ENCODE results near the gene PSME3.

Gene PSME3

DNA sequence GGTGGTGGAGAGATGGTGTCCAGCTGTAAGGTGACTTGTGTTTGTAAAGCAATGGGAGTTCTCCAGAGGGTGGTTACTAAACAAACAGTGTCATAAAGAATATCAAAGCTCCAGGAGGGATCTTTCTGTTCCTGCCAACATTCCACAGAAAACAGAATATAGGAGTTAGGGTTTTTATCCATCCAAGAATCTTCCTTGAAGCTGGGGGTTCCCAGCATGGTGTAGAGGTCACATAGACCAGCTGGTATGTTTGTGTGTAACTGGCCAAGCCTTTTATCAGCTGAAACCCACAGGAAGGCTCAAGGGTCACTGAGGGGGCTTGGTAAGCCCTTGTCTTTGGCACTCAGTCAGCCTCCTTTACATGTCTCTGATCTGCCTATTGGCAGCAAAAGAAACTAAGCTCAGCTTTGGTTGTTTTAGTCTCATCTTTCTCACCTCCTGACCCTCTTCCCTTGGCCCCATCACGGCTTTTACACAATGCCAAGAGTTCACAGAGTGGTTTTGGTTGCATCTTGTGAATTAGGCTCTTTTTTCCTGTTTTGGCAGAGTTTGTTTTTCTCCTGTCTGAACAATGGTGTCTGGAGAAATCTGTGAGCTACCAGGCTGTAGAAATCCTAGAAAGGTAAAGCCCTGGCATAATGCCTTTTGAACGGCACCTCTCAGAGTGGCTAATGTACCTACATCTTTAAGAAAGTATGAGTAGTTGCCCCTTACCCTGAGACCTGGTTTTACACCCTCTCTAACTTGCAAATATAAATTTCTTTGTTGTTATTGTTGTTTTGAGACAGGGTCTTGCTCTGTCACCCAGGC, 29.9 kb upstream of the PSME3 start:
- H3K9me3 Mint-ChIP-seq = peaks cover 4% of the 10 kb centered on the region
- DNase-seq = no peak
- H3K36me3 Mint-ChIP-seq (ENCODE audit: low read depth) = peaks cover 10% of the 10 kb centered on the region
- H3K27ac Mint-ChIP-seq = no peak overlapping the region
- no peaks in the 10 kb centered on the region for H3K27me3 Mint-ChIP-seq
- H3K4me1 Mint-ChIP-seq (ENCODE audit: low read depth) = peaks cover 5% of the 10 kb centered on the region
- no peak overlapping the region for H3K4me3 Mint-ChIP-seq

- Mint-ChIP-seq H3K36me3 (ENCODE audit: low read depth) (peaks cover 19% of the 10 kb centered on the region), H3K9me3 (no peaks in the 10 kb centered on the region), H3K4me3 (no peak overlapping the region)
Observed at GRCh38 chr17:42804918-42805367, 28.3 kb upstream of the PSME3 start.

GRCh38 chr17:42806249-42806648, 26.9 kb upstream of the PSME3 start:
- Mint-ChIP-seq H3K36me3 (ENCODE audit: low read depth) (peaks cover 31% of the 10 kb centered on the region), H3K27me3 (no peaks in the 10 kb centered on the region), H3K4me3 (no peak overlapping the region), H3K9me3 (no peaks in the 10 kb centered on the region), H3K4me1 (ENCODE audit: low read depth) (no peaks in the 10 kb centered on the region), H3K27ac (no peak overlapping the region)
- DNase-seq = no peak

More at GRCh38 chr17:42804918-42805367, 28.3 kb upstream of the PSME3 start:
- DNase-seq = no peak
- H3K4me1 Mint-ChIP-seq (ENCODE audit: low read depth) = no peaks in the 10 kb centered on the region
- no peaks in the 10 kb centered on the region for H3K27me3 Mint-ChIP-seq
- no peak overlapping the region for H3K27ac Mint-ChIP-seq

GRCh38 chr17:42809250-42809649, 23.9 kb upstream of the PSME3 start:
- no peak for DNase-seq
- Mint-ChIP-seq H3K27ac (no peak overlapping the region), H3K9me3 (no peaks in the 10 kb centered on the region), H3K4me3 (no peak overlapping the region), H3K27me3 (no peaks in the 10 kb centered on the region), H3K4me1 (ENCODE audit: low read depth) (no peaks in the 10 kb centered on the region), H3K36me3 (ENCODE audit: low read depth) (peaks cover 52% of the 10 kb centered on the region)

GRCh38 chr17:42814633-42815399, 18.4 kb upstream of the PSME3 start:
- H3K4me1 Mint-ChIP-seq (ENCODE audit: low read depth) = no peaks in the 10 kb centered on the region
- H3K36me3 Mint-ChIP-seq (ENCODE audit: low read depth) = peaks cover 90% of the 10 kb centered on the region
- DNase-seq = no peak
- H3K4me3 Mint-ChIP-seq = no peak overlapping the region
- no peaks in the 10 kb centered on the region for H3K27me3 Mint-ChIP-seq
- no peak overlapping the region for H3K27ac Mint-ChIP-seq
- no peaks in the 10 kb centered on the region for H3K9me3 Mint-ChIP-seq

DNA sequence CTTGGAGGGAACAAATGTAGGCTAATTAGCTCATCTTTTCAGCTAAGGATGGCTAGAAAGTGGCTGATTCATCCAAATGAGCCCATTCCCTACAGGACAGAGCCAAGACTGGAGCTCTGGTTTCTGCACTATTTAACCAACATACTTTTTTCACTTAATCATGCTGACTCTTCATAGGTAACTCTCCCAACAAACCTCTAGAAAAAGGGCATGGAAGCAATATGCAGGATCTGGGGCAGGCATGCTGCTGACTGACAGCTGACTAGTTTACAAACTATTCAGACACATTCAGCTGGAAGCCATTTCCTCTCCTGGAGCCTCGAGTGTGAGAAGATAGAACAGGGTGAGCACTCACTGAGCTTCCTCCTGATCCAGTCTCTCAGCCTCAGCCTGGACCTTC, 15.3 kb upstream of the PSME3 start:
- Mint-ChIP-seq H3K4me1 (ENCODE audit: low read depth) (peaks cover 24% of the 10 kb centered on the region), H3K36me3 (ENCODE audit: low read depth) (peaks cover 93% of the 10 kb centered on the region), H3K27me3 (no peaks in the 10 kb centered on the region), H3K9me3 (no peaks in the 10 kb centered on the region), H3K4me3 (no peak overlapping the region), H3K27ac (peak overlapping the region; percentile 8)
- no peak for DNase-seq

DNA sequence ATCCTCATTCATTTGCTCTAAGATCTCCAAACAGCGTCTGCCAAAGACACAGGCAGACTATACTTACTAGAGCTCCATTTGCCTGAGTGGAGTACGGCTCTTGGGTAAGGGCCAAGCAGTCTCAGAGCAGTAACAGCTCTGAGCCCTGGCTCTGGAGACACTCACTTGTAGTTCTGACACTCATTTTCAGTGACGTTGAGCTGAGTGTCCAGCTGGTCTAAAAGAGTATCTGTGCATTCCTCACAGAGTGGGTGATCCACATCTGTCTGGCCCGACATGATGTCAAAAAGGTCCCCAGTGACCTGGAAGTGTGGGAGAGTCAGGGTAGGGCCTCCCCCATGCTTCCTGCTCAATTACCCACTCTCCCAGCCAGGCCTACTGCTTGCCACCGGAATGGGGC, 14.8 kb upstream of the PSME3 start:
- Mint-ChIP-seq H3K4me1 (ENCODE audit: low read depth) (peaks cover 28% of the 10 kb centered on the region), H3K9me3 (no peaks in the 10 kb centered on the region), H3K27ac (peak overlapping the region; percentile 8), H3K36me3 (ENCODE audit: low read depth) (peaks cover 94% of the 10 kb centered on the region), H3K27me3 (no peaks in the 10 kb centered on the region), H3K4me3 (no peak overlapping the region)
- no peak for DNase-seq

DNA sequence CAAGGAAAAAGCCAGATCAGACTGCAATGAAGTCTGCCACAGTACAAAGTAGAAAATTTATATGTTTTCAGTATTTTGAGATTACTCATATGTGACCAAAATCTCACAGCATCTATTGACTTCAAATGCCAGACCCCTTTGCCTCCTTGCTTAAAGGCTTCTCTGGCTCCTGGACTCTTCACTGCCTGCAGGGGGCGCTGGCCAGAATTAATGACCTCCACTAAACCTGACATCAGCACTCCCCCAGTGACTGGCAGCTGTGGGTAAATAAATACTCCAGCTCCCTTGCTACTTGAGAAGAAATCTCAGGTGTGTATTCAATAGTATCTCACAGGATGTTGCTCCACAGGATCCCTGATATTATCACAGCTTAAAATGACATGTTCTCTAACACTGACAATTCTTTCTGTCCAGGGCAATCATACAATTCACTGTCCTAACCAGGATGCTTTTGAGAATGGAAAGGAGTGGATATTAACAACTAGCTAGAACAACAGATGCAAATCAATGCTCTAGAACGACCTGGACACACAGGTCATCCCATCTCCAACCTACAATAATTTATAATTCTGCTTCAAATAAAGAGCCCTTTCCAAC, 13.2 kb upstream of the PSME3 start:
- Mint-ChIP-seq H3K36me3 (ENCODE audit: low read depth) (peaks cover 85% of the 10 kb centered on the region), H3K4me1 (ENCODE audit: low read depth) (peaks cover 36% of the 10 kb centered on the region), H3K4me3 (no peak overlapping the region), H3K9me3 (no peaks in the 10 kb centered on the region), H3K27ac (peak overlapping the region; percentile 11), H3K27me3 (no peaks in the 10 kb centered on the region)
- peak; percentile 73 for DNase-seq

DNA sequence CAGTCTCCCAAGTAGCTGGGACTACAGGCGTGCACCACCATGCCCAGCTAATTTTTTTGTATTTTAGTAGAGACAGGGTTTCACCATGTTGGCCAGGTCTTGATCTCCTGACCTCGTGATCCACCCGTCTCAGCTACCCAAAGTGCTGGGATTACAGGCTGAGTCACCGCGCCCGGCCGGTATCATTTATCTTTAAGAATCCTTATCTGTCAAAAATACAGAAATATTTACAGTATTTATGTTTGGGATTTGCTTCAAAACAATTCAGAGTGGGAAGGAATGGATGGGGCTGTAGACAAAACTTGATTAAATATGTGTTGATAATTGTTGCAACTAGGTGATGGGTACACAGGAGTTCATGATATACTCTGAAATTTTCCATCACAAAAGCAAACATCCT, 12.0 kb upstream of the PSME3 start:
- Mint-ChIP-seq H3K9me3 (no peaks in the 10 kb centered on the region), H3K4me1 (ENCODE audit: low read depth) (peaks cover 39% of the 10 kb centered on the region), H3K27ac (peak overlapping the region; percentile 55), H3K36me3 (ENCODE audit: low read depth) (peaks cover 74% of the 10 kb centered on the region), H3K27me3 (no peaks in the 10 kb centered on the region), H3K4me3 (no peak overlapping the region)
- DNase-seq = no peak

- Mint-ChIP-seq H3K9me3 (no peaks in the 10 kb centered on the region), H3K36me3 (ENCODE audit: low read depth) (peaks cover 12% of the 10 kb centered on the region), H3K27me3 (no peaks in the 10 kb centered on the region), H3K4me3 (no peak overlapping the region), H3K4me1 (ENCODE audit: low read depth) (peaks cover 27% of the 10 kb centered on the region), H3K27ac (no peak overlapping the region)
- DNase-seq = no peak
Observed at GRCh38 chr17:42827472-42827871, 5.7 kb upstream of the PSME3 start.

- Mint-ChIP-seq H3K27ac (no peak overlapping the region), H3K27me3 (no peaks in the 10 kb centered on the region), H3K4me3 (no peak overlapping the region), H3K9me3 (no peaks in the 10 kb centered on the region), H3K4me1 (ENCODE audit: low read depth) (peaks cover 27% of the 10 kb centered on the region), H3K36me3 (ENCODE audit: low read depth) (peaks cover 34% of the 10 kb centered on the region)
- DNase-seq = no peak
Observed at GRCh38 chr17:42830971-42831370, 2.2 kb upstream of the PSME3 start.

DNA sequence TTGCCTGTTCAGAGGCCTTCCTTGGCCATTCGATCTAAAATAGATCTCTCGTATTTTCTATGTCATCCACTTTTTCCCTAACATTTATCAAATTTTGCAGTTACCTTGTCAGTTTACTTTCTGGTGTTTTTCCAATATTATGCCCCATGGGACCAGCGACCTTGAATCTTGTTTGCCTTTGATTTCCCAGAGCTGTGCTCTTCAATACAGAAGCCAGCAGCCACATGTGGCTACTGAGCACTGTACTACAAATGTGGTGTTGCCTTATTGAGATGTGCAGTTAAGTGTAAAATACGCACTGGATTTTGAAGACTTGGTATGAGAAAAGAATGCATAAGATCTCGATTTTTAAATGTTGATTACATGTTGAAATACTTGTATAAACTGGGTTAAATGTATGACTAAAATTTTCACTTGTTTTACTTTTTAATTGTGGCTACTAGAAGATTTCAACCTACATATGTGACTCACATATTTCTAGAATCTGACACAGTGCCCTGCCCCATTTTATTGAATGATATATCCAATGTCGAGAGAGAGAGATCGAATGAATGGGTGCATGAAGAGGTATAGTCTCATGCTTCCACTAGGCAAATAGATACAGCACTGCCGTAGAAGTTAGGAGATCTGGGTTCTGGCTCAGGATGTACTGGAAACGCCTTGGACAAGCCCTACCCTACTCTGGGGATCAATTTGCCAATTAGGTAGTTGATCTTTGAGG, 824 bp upstream of the PSME3 start:
- peaks cover 32% of the 10 kb centered on the region for H3K4me1 Mint-ChIP-seq (ENCODE audit: low read depth)
- no peaks in the 10 kb centered on the region for H3K27me3 Mint-ChIP-seq
- peaks cover 46% of the 10 kb centered on the region for H3K36me3 Mint-ChIP-seq (ENCODE audit: low read depth)
- H3K9me3 Mint-ChIP-seq = no peaks in the 10 kb centered on the region
- DNase-seq = no peak
- peak overlapping the region; percentile 95 for H3K4me3 Mint-ChIP-seq
- H3K27ac Mint-ChIP-seq = peak overlapping the region; percentile 99

GRCh38 chr17:42833767-42834422, 698 bp downstream of the PSME3 start:
- H3K36me3 Mint-ChIP-seq (ENCODE audit: low read depth) = peaks cover 61% of the 10 kb centered on the region
- H3K27me3 Mint-ChIP-seq = no peaks in the 10 kb centered on the region

DNA sequence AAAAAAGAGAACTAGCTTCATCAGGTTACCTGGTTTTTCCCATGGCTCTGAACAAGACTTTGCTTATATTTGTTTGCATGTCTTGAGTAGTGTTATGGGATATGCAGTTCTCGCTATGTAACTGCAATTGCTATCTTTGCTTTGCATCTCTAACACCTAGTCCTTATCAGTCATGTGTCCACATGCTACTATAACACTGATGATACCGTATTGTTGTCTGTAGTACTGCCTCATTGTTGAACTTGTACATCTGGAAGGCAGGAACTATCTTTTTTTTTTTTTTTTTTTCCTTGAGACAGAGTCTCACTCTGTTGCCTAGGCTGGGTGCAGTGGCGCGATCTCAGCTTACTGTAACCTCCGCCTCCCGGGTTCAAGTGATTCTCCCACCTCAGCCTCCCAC, 2.5 kb downstream of the PSME3 start:
- H3K4me1 Mint-ChIP-seq (ENCODE audit: low read depth) = peaks cover 34% of the 10 kb centered on the region
- no peak for DNase-seq
- no peak overlapping the region for H3K27ac Mint-ChIP-seq
- peaks cover 76% of the 10 kb centered on the region for H3K36me3 Mint-ChIP-seq (ENCODE audit: low read depth)
- no peaks in the 10 kb centered on the region for H3K9me3 Mint-ChIP-seq
- no peaks in the 10 kb centered on the region for H3K27me3 Mint-ChIP-seq
- H3K4me3 Mint-ChIP-seq = no peak overlapping the region

More at GRCh38 chr17:42833767-42834422, 698 bp downstream of the PSME3 start:
- peak overlapping the region; percentile 99 for H3K27ac Mint-ChIP-seq
- no peak for DNase-seq
- no peaks in the 10 kb centered on the region for H3K9me3 Mint-ChIP-seq
- peaks cover 34% of the 10 kb centered on the region for H3K4me1 Mint-ChIP-seq (ENCODE audit: low read depth)
- H3K4me3 Mint-ChIP-seq = peak overlapping the region; percentile 95
